ENCODE measurements around the gene LRP2BP.
A peak's percentile ranks its signal among the peaks of the same experiment; 100 is the strongest.

Gene LRP2BP

GRCh38 chr4:185396724-185397385, 1.1 kb upstream of the LRP2BP start, which contains the start of gene ANKRD37:
TSS of gene ANKRD37 (plus strand) at chr4:185396841. CDS start at chr4:185396924, 83 bp downstream.
- no peak for TF ChIP-seq CTCF (IDR thresholded peaks at IDR 0.05; ENCODE audit: control insufficient read depth, extremely low read depth, insufficient read depth)
- H3K4me3 ChIP-seq (ENCODE audit: low read depth, low read length) = peak within 1 kb of the TSS; percentile 59
- peak; percentile 58 for DNase-seq (ENCODE audit: low read depth)

- peak; percentile 93 for DNase-seq (ENCODE audit: low read depth)
- peak overlapping the region; percentile 59 for H3K4me3 ChIP-seq (ENCODE audit: low read depth, low read length)
- no peak for TF ChIP-seq CTCF (IDR thresholded peaks at IDR 0.05; ENCODE audit: control insufficient read depth, extremely low read depth, insufficient read depth)
Observed at GRCh38 chr4:185395956-185396723, 416 bp upstream of the LRP2BP start.

GRCh38 chr4:185394568-185395237, 1.0 kb downstream of the LRP2BP start:
- peak overlapping the region; percentile 57 for H3K4me3 ChIP-seq (ENCODE audit: low read depth, low read length)
- TF ChIP-seq CTCF (IDR thresholded peaks at IDR 0.05; ENCODE audit: control insufficient read depth, extremely low read depth, insufficient read depth) = no peak
- no peak for DNase-seq (ENCODE audit: low read depth)

GRCh38 chr4:185392156-185392555, 3.6 kb downstream of the LRP2BP start:
- no peak for DNase-seq (ENCODE audit: low read depth)
- no peak for TF ChIP-seq CTCF (IDR thresholded peaks at IDR 0.05; ENCODE audit: control insufficient read depth, extremely low read depth, insufficient read depth)
- no peak overlapping the region for H3K4me3 ChIP-seq (ENCODE audit: low read depth, low read length)

GRCh38 chr4:185390941-185391340, 4.8 kb downstream of the LRP2BP start:
- DNase-seq (ENCODE audit: low read depth) = no peak
- H3K4me3 ChIP-seq (ENCODE audit: low read depth, low read length) = no peak overlapping the region
- no peak for TF ChIP-seq CTCF (IDR thresholded peaks at IDR 0.05; ENCODE audit: control insufficient read depth, extremely low read depth, insufficient read depth)

- H3K4me3 ChIP-seq (ENCODE audit: low read depth, low read length) = no peak overlapping the region
- no peak for TF ChIP-seq CTCF (IDR thresholded peaks at IDR 0.05; ENCODE audit: control insufficient read depth, extremely low read depth, insufficient read depth)
- no peak for DNase-seq (ENCODE audit: low read depth)
Observed at GRCh38 chr4:185387957-185388356, 7.8 kb downstream of the LRP2BP start.

All from LNCaP clone FGC (cell line).